PC-3 (cell line): ENCODE data around the gene NLRP9. TPM values are rescaled to one million over a fixed set of nuclear protein-coding genes. Genes with fewer than 3 reads are reported as not detected.

ENCODE experiments used
- ATAC-seq: fragments of 200-7000 bp; cut with Tn5 transposase; 2 replicates; pipeline ENCODE4 v1.9.1; 2020; ENCODE audit warnings: mild to moderate bottlenecking, moderate library complexity
- BruUV-seq: library from RNA; stranded (reverse); fragments of 400-500 nt; replicated peaks from 2 replicates; lab custom pipeline; 2021; lab: Mats Ljungman, UMichigan
- CTCF ChIA-PET: fragments of 300-600 bp; sonication (Branson Sonifier 250); formaldehyde crosslinking; loops from one replicate; lab custom pipeline; 2022; ENCODE audit warnings: antibody characterized with exemption; lab: Charles Lee
- POLR2A ChIA-PET: fragments of 300-600 bp; sonication (Branson Sonifier 250); formaldehyde crosslinking; loops from one replicate; lab custom pipeline; 2022; ENCODE audit warnings: antibody characterized with exemption; ENCODE audit not compliant: unreplicated experiment; lab: Charles Lee
- DNase-seq: peaks from one replicate; pipeline ENCODE4 v3.0.0-alpha.2; 2015
- H2AFZ ChIP-seq: fragments of 300-600 bp; sonication (generic); 2 replicates; pipeline ENCODE4 v1.6.0; 2016; ENCODE audit warnings: antibody characterized with exemption, low read length
- H3F3A ChIP-seq: fragments of 300-600 bp; sonication (generic); one replicate; pipeline ENCODE4 v1.6.0; 2017; ENCODE audit warnings: antibody characterized with exemption, low read length, control low read depth, mild to moderate bottlenecking; ENCODE audit not compliant: unreplicated experiment
- H3K27ac ChIP-seq: fragments of 300-600 bp; sonication (generic); 2 replicates; pipeline ENCODE4 v1.5.1; 2016; ENCODE audit warnings: mild to moderate bottlenecking, low read length
- H3K27me3 ChIP-seq: fragments of 300-600 bp; sonication (generic); 2 replicates; pipeline ENCODE4 v1.6.1; 2016; ENCODE audit warnings: low read length, mixed read lengths
- H3K36me3 ChIP-seq: fragments of 300-600 bp; sonication (generic); 2 replicates; pipeline ENCODE4 v1.6.1; 2016; ENCODE audit warnings: low read depth, mixed run types, low read length, mixed read lengths
- H3K4me1 ChIP-seq: fragments of 300-600 bp; sonication (generic); 2 replicates; pipeline ENCODE4 v1.5.1; 2016; ENCODE audit warnings: low read length; ENCODE audit not compliant: insufficient read depth
- H3K4me2 ChIP-seq: fragments of 300-600 bp; sonication (generic); 2 replicates; pipeline ENCODE4 v1.6.0; 2016; ENCODE audit warnings: low read length
- H3K4me3 ChIP-seq: fragments of 300-600 bp; sonication (generic); 2 replicates; pipeline ENCODE4 v1.5.1; 2016; ENCODE audit warnings: mild to moderate bottlenecking, low read length, mixed read lengths
- H3K79me2 ChIP-seq: fragments of 300-600 bp; sonication (generic); 2 replicates; pipeline ENCODE4 v1.6.1; 2017; ENCODE audit warnings: low read length, mixed read lengths
- H3K9ac ChIP-seq: fragments of 300-600 bp; sonication (generic); 2 replicates; pipeline ENCODE4 v1.6.0; 2016; ENCODE audit warnings: mild to moderate bottlenecking, low read length
- H3K9me2 ChIP-seq: fragments of 300-600 bp; sonication (generic); replicated peaks from 2 replicates; pipeline ENCODE4 v1.6.1; 2016; ENCODE audit warnings: mixed run types, low read length, mixed read lengths
- H3K9me3 ChIP-seq: fragments of 300-600 bp; sonication (generic); 2 replicates; pipeline ENCODE4 v1.6.1; 2016; ENCODE audit warnings: low read length, mixed read lengths
- H4K20me1 ChIP-seq: fragments of 300-600 bp; sonication (generic); 2 replicates; pipeline ENCODE4 v1.6.1; 2016; ENCODE audit warnings: low read length, mixed read lengths
- EZH2 ChIP-seq: fragments of 300-600 bp; sonication (generic); IDR thresholded peaks from one replicate; pipeline ENCODE4 v1.6.1; 2017; ENCODE audit warnings: antibody characterized with exemption, mild to moderate bottlenecking, low read length; ENCODE audit not compliant: unreplicated experiment
- EZH2phosphoT487 ChIP-seq: fragments of 300-600 bp; sonication (generic); IDR thresholded peaks from 2 replicates; pipeline ENCODE4 v1.6.1; 2018; ENCODE audit warnings: mild to moderate bottlenecking, antibody characterized with exemption, low read length, borderline replicate concordance
- intact Hi-C: fragments of 100-400 bp; cut with micrococcal nuclease; formaldehyde crosslinking; loops from 2 replicates; pipeline ENCODE4 v1.9.0; 2023
- total RNA-seq: library from RNA; depleted of rRNA; stranded (reverse); fragments of >200 nt; gene quantifications from 2 replicates; pipeline ENCODE4 v1.2.3, GENCODE V29; 2014
- TF ChIP-seq, protein P1 (sequence below): fragments of 300-600 bp; sonication (generic); conservative IDR thresholded peaks from 2 replicates; pipeline ENCODE4 v1.5.1; 2017; ENCODE audit warnings: antibody characterized with exemption, low read depth, mild to moderate bottlenecking, low read length

Gene NLRP9
- total RNA-seq, 1 experiment from 2014 or later, result not detected

DNA sequence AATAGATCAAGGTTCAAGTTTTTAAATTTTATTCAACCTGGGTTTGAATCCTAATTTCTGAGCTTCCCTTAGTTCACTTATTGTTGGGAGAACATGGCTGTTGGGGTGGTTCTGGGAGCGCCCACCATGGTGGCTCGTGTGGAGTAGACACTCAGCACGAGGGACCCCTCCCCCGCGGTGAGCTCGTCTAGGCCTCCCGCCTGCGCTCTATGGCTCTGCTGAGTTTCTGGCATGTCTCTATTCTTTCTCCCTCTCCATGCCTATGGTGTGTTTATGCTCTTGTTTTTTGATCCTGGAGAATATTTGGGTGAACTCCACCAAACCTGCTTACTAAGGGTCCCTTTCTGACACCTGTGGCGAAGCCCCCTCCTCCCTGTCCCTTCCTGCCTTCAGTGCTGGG is 64.7 kb downstream of the NLRP9 start:
- TF ChIP-seq EZH2phosphoT487 (no peak), EZH2 (no peak)
- TF ChIP-seq, protein P1, sequence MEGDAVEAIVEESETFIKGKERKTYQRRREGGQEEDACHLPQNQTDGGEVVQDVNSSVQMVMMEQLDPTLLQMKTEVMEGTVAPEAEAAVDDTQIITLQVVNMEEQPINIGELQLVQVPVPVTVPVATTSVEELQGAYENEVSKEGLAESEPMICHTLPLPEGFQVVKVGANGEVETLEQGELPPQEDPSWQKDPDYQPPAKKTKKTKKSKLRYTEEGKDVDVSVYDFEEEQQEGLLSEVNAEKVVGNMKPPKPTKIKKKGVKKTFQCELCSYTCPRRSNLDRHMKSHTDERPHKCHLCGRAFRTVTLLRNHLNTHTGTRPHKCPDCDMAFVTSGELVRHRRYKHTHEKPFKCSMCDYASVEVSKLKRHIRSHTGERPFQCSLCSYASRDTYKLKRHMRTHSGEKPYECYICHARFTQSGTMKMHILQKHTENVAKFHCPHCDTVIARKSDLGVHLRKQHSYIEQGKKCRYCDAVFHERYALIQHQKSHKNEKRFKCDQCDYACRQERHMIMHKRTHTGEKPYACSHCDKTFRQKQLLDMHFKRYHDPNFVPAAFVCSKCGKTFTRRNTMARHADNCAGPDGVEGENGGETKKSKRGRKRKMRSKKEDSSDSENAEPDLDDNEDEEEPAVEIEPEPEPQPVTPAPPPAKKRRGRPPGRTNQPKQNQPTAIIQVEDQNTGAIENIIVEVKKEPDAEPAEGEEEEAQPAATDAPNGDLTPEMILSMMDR, result no peak
- H2AFZ ChIP-seq, result no peak overlapping the region
- H3K9me3 ChIP-seq, result no peaks in the 10 kb centered on the region
- H3K9me2 ChIP-seq, result no peaks in the 10 kb centered on the region
- ATAC-seq (no peak), DNase-seq (no peak)
- BruUV-seq, result no TSS peak
- intact Hi-C loops, result no loop called here
- no peaks in the 10 kb centered on the region for H3K27me3 ChIP-seq
- H3K4me3 ChIP-seq, result no peak overlapping the region
- CTCF ChIA-PET, result no interaction called here
- no peak overlapping the region for H3K9ac ChIP-seq
- H3F3A ChIP-seq, result peaks cover 12% of the 10 kb centered on the region
- H3K4me1 ChIP-seq, result peaks cover 14% of the 10 kb centered on the region
- POLR2A ChIA-PET, result interaction anchor here (0.9 kb wide), 1 partner anchor 394 kb away, joined by 5 read pairs; no protein-coding TSS in a partner anchor
- peaks cover 37% of the 10 kb centered on the region for H3K36me3 ChIP-seq
- H3K27ac ChIP-seq, result no peak overlapping the region
- no peak overlapping the region for H3K4me2 ChIP-seq
- H4K20me1 ChIP-seq, result peaks cover 37% of the 10 kb centered on the region
- H3K79me2 ChIP-seq, result peaks cover 86% of the 10 kb centered on the region

DNA sequence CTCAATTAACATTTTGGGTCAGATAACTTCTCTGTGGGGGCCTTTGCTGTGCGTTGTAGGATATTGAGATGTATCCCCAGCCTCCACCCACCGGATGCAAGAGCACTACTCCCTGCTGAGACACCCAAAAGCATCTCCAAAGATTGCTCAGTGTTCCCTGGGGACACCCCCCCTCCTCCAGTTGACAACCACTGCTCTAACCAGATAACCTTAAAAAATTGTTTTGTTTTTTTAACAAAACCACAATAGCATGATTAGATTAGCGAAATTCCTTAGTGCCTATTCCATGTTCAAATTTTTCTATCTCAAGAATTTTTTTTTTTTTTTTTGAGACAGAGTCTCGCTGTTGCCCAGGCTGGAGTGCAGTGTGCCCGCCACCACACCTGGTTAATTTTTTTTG is 65.8 kb downstream of the NLRP9 start:
- BruUV-seq, result no TSS peak
- Histone ChIP-seq H3K9me2 (no peaks in the 10 kb centered on the region), H3K79me2 (peaks cover 85% of the 10 kb centered on the region), H3K9ac (no peak overlapping the region), H3K36me3 (peaks cover 36% of the 10 kb centered on the region), H3K27ac (no peak overlapping the region), H3K9me3 (no peaks in the 10 kb centered on the region), H3F3A (peaks cover 12% of the 10 kb centered on the region), H3K4me3 (no peak overlapping the region), H3K4me2 (no peak overlapping the region), H4K20me1 (peaks cover 41% of the 10 kb centered on the region), H3K4me1 (peaks cover 14% of the 10 kb centered on the region), H3K27me3 (no peaks in the 10 kb centered on the region), H2AFZ (no peak overlapping the region)
- TF ChIP-seq EZH2 (no peak), EZH2phosphoT487 (no peak)
- TF ChIP-seq, protein P1, result no peak
- no peak for DNase-seq
- intact Hi-C loops, result no loop called here
- POLR2A ChIA-PET, result interaction anchor here (0.6 kb wide), 1 partner anchor 8 kb away, joined by 3 read pairs; no protein-coding TSS in a partner anchor
- ATAC-seq, result no peak
- CTCF ChIA-PET, result no interaction called here

DNA sequence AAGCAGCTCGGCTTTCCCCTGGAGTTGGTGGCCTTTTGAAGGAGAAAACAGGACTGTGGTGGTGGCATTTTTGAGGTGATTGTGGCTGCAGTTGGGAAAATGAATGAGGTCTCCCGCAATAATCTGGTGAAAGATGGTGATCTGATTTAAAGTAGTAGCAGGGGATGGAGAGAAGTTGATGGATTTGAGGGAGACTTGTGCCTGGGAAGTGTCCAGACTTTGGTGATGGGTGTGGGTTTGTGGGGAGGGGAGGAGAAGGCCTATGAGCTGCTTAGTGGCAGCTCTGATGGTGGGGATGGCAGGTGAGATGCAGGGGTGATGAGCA is 67.2 kb downstream of the NLRP9 start:
- no peak for TF ChIP-seq EZH2
- no peak for TF ChIP-seq EZH2phosphoT487
- TF ChIP-seq, protein P1, result no peak
- H2AFZ ChIP-seq, result no peak overlapping the region
- H3K4me1 ChIP-seq, result peaks cover 5% of the 10 kb centered on the region; the same call in 1 of the 2 replicates
- H3K36me3 ChIP-seq, result peaks cover 50% of the 10 kb centered on the region
- peaks cover 12% of the 10 kb centered on the region for H3F3A ChIP-seq
- H3K4me2 ChIP-seq, result no peak overlapping the region
- H3K79me2 ChIP-seq, result peaks cover 85% of the 10 kb centered on the region
- ATAC-seq (no peak), DNase-seq (no peak)
- no peaks in the 10 kb centered on the region for H3K27me3 ChIP-seq
- intact Hi-C loops, result loop anchor here (2.0 kb wide), 1 partner anchor 14 kb away; no protein-coding TSS in a partner anchor
- POLR2A ChIA-PET, result interaction anchor here (0.6 kb wide), 1 partner anchor 112 kb away, joined by 10 read pairs; no protein-coding TSS in a partner anchor
- no peak overlapping the region for H3K27ac ChIP-seq
- CTCF ChIA-PET, result interaction anchor here (1.0 kb wide), 3 partner anchors 14 to 39 kb away, joined by 5 to 7 read pairs (median 7); partner anchors contain the start of gene U2AF2
- no peaks in the 10 kb centered on the region for H3K9me3 ChIP-seq
- BruUV-seq, result no TSS peak
- no peak overlapping the region for H3K4me3 ChIP-seq
- no peak overlapping the region for H3K9ac ChIP-seq
- H4K20me1 ChIP-seq, result peaks cover 43% of the 10 kb centered on the region
- H3K9me2 ChIP-seq, result no peaks in the 10 kb centered on the region
